ENCODE measurements around the gene RPL29.

Gene RPL29

GRCh38 chr3:52020796-52021195 lies 25.1 kb upstream of the RPL29 start:
- Histone ChIP-seq H3K4me3 (no peak overlapping the region), H3K27ac (peak overlapping the region; percentile 89 to 99)
- no peak for DNase-seq (ENCODE audit: low spot score)
- TF ChIP-seq, protein P1, sequence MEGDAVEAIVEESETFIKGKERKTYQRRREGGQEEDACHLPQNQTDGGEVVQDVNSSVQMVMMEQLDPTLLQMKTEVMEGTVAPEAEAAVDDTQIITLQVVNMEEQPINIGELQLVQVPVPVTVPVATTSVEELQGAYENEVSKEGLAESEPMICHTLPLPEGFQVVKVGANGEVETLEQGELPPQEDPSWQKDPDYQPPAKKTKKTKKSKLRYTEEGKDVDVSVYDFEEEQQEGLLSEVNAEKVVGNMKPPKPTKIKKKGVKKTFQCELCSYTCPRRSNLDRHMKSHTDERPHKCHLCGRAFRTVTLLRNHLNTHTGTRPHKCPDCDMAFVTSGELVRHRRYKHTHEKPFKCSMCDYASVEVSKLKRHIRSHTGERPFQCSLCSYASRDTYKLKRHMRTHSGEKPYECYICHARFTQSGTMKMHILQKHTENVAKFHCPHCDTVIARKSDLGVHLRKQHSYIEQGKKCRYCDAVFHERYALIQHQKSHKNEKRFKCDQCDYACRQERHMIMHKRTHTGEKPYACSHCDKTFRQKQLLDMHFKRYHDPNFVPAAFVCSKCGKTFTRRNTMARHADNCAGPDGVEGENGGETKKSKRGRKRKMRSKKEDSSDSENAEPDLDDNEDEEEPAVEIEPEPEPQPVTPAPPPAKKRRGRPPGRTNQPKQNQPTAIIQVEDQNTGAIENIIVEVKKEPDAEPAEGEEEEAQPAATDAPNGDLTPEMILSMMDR (IDR thresholded peaks at IDR 0.05), result no peak

DNA sequence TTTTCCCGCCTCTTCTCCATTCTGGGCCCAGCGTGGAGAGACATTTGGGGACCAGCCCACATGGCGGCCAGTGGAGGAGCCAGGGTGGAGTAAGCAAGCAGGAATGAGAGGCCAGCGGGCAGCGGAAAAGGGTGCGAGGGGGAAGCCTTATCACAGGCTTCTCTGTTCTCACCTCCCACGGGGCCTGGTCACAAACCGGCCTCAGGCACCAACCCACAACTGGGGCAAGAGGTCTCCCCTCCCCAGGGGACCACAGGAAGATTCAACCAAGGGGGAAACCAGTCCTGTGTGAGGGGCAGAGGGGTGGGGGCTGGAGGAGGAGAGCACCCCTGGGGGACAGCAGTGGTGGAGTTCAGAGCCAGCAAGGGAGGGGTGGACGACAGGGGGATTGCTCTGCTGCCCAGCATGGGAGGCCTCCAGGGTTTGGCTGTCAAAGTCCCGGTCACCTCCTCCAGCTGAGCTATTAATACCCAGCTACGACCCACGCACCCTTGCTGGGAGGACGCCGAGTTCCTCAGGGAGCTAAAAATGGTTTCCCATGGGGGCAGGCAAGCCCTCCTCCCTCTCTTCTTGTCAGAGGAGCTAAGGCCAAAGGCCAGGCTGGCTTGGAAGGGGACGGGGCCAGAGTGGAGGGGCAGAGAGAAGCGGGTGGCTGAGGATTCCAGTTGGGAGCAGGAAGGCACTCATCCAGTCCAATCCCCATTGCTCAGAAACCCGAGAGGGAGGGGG lies 23.8 kb upstream of the RPL29 start:
- H3K27ac ChIP-seq, result peak overlapping the region; percentile 89 to 99

GRCh38 chr3:52018319-52019000 lies 22.8 kb upstream of the RPL29 start:
- no peak overlapping the region for H3K4me3 ChIP-seq
- TF ChIP-seq, protein P1 (IDR thresholded peaks at IDR 0.05), result no peak
- no peak for DNase-seq (ENCODE audit: low spot score)
- peak overlapping the region; percentile 89 to 99 for H3K27ac ChIP-seq

More for the DNA sequence above, 23.8 kb upstream of the RPL29 start:
- TF ChIP-seq, protein P1 (IDR thresholded peaks at IDR 0.05), result no peak
- H3K4me3 ChIP-seq, result peak overlapping the region; percentile 43
- DNase-seq (ENCODE audit: low spot score), result peak; percentile 95

GRCh38 chr3:52017586-52017985 lies 21.9 kb upstream of the RPL29 start:
- TF ChIP-seq, protein P1 (IDR thresholded peaks at IDR 0.05), result no peak
- H3K27ac ChIP-seq, result peak overlapping the region; percentile 89 to 99
- no peak overlapping the region for H3K4me3 ChIP-seq
- no peak for DNase-seq (ENCODE audit: low spot score)

- no peak overlapping the region for H3K4me3 ChIP-seq
- H3K27ac ChIP-seq, result no peak overlapping the region
- no peak for DNase-seq (ENCODE audit: low spot score)
- TF ChIP-seq, protein P1 (IDR thresholded peaks at IDR 0.05), result no peak
These were observed 19.9 kb upstream of the RPL29 start for GRCh38 chr3:52015438-52016228.

DNA sequence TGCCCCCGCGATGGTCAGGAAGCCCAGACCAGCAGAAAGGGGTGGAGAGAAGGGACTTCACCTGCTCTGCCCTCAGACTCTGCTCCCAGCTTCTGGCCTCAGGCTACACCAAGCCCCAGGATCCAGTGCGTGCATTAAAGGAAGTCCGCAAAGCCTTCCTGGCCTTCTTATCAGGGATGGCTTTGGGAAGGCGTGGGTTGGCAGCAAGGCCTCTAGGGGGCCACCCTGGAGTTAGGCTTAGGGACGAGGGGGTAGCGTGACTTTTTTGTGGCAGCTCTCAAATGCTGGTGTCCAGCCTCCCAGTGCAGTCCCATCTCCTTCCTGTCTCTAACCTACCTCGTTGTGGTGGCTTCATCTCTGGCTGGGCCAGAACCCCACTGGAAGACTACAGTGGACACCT lies 18.9 kb upstream of the RPL29 start:
- H3K27ac ChIP-seq, result no peak overlapping the region
- TF ChIP-seq, protein P1 (IDR thresholded peaks at IDR 0.05), result no peak
- H3K4me3 ChIP-seq, result no peak overlapping the region
- no peak for DNase-seq (ENCODE audit: low spot score)
